Testis (tissue), 3 donors: ENCODE measurements around the gene PLAGL1. TPM values are rescaled to one million over a fixed set of nuclear protein-coding genes. Genes with fewer than 3 reads are reported as not detected.
A peak's percentile ranks its signal among the peaks of the same experiment; 100 is the strongest.

Experiments used
- DNase-seq: peaks from one replicate; pipeline ENCODE4 v3.0.0-alpha.2; 2019
- H3K27ac ChIP-seq, 2 donors: fragments of 200-600 bp; sonication (generic); one replicate each; pipeline ENCODE4 v1.5.1; 2019
- H3K27me3 ChIP-seq: fragments of 200-600 bp; sonication (generic); one replicate; pipeline ENCODE4 v1.5.1; 2019
- H3K36me3 ChIP-seq: fragments of 200-600 bp; sonication (generic); one replicate; pipeline ENCODE4 v1.5.1; 2017; ENCODE audit warnings: low read depth; ENCODE audit errors: missing control alignments
- H3K4me1 ChIP-seq: fragments of 200-600 bp; sonication (generic); one replicate; pipeline ENCODE4 v1.5.1; 2019
- H3K4me3 ChIP-seq, 2 donors: fragments of 200-600 bp; sonication (generic); one replicate each; pipeline ENCODE4 v1.5.1; 2017 to 2019
- H3K9me3 ChIP-seq: fragments of 200-600 bp; sonication (generic); one replicate; pipeline ENCODE4 v1.5.1; 2017
- POLR2A ChIP-seq: fragments of 450-650 bp; IDR thresholded peaks from one replicate; pipeline ENCODE4 v1.6.1; 2017; ENCODE audit warnings: antibody characterized with exemption, mild to moderate bottlenecking, moderate library complexity
- WGBS, 2 donors: methylation state at CpG; one replicate each; pipeline ENCODE4 v1.1.5; 2018; 5-methylcytosine and 5-hydroxymethylcytosine counted together
- intact Hi-C: fragments of 100-400 bp; cut with DNase I; formaldehyde crosslinking; loops from one replicate; pipeline ENCODE4 v1.15.1; 2023; ENCODE audit warnings: low total_unique reads
- polyA plus RNA-seq: library from polyadenylated mRNA; stranded (reverse); fragments of 350-450 nt; fragmentation: Illumina TruSeq; extraction: RNeasy Lipid Tissue Mini Kit (QIAGEN cat#74804); gene quantifications from one replicate; pipeline ENCODE4 v1.2.3, GENCODE V29; 2014; ENCODE audit warnings: low read depth, low replicate concordance; ENCODE audit not compliant: insufficient read depth
- total RNA-seq, 2 donors: library from RNA; depleted of rRNA; stranded (reverse); fragments of >200 nt; gene quantifications; one replicate each; pipeline ENCODE4 v1.2.3, GENCODE V29; 2016
- TF ChIP-seq, protein P1 (sequence below), 3 experiments: fragments of 450-650 bp in 2 of 3; fragments of 200-600 bp in 1 of 3; sonication (generic) in 1 of 3; IDR thresholded peaks; one replicate each; pipeline ENCODE4 v1.5.1; 2016 to 2019; ENCODE audit warnings: antibody characterized with exemption in 3 of 3, mild to moderate bottlenecking in 2 of 3, moderate library complexity in 1 of 3

Gene PLAGL1
- total and polyA plus RNA-seq, 3 donors from 2014 or later: 16.2 to 31.3 (median 17.4) TPM

DNA sequence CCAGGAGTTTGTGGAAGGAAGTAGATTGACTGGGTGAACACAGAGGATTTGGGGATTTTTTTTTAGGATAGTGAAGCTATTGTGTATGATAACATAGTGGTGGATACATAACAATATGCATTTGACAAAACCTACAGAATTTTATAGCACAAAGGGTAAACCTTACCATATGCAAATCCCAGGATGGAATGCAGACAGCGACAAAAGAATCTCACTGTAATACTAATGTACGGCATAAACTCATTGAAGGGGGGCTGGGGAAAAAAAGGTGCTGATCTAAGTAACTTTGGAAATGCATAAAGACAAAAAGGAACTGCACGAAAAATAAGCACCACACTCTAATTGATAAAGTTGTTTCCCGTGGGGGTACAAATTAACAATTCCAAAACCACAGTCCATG lies 15.2 kb upstream of the PLAGL1 start:
- intact Hi-C loops: no loop called here
- no peak overlapping the region for H3K4me3 ChIP-seq
- no peak for DNase-seq
- no peaks in the 10 kb centered on the region for H3K27me3 ChIP-seq
- no peak overlapping the region for H3K27ac ChIP-seq
- no peak for TF ChIP-seq POLR2A
- TF ChIP-seq, protein P1, sequence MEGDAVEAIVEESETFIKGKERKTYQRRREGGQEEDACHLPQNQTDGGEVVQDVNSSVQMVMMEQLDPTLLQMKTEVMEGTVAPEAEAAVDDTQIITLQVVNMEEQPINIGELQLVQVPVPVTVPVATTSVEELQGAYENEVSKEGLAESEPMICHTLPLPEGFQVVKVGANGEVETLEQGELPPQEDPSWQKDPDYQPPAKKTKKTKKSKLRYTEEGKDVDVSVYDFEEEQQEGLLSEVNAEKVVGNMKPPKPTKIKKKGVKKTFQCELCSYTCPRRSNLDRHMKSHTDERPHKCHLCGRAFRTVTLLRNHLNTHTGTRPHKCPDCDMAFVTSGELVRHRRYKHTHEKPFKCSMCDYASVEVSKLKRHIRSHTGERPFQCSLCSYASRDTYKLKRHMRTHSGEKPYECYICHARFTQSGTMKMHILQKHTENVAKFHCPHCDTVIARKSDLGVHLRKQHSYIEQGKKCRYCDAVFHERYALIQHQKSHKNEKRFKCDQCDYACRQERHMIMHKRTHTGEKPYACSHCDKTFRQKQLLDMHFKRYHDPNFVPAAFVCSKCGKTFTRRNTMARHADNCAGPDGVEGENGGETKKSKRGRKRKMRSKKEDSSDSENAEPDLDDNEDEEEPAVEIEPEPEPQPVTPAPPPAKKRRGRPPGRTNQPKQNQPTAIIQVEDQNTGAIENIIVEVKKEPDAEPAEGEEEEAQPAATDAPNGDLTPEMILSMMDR (IDR thresholded peaks at IDR 0.05): no peak
- no peaks in the 10 kb centered on the region for H3K4me1 ChIP-seq
- whole genome bisulfite sequencing, 2 donors: 80 to 92% methylated on average over 4 of the region's 4 CpGs
- no peaks in the 10 kb centered on the region for H3K9me3 ChIP-seq
- no peaks in the 10 kb centered on the region for H3K36me3 ChIP-seq

DNA sequence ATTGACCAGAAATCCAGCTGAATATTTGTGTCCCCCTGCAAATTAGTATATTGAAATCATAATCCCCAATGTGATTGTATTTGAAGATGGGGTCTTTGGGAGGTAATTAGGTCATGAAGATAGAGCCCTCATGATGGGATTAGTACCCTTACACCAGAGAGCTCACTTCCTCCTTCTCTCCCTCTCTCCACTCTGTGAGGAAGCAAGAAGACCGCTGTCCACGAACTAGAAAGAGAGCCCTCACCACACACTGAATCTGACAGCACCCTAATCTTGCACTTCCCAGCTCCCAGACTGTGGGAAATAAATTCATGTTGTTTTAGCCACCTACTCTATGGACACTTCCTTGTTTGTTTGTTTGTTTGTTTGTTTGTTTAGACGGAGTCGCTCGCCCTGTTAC lies 11.9 kb upstream of the PLAGL1 start:
- intact Hi-C loops: no loop called here
- no peaks in the 10 kb centered on the region for H3K36me3 ChIP-seq
- WGBS, 2 donors: 86 to 87% methylated on average over 5 of the region's 5 CpGs
- H3K9me3 ChIP-seq: no peaks in the 10 kb centered on the region
- no peak for TF ChIP-seq POLR2A
- TF ChIP-seq, protein P1 (IDR thresholded peaks at IDR 0.05): no peak
- DNase-seq: no peak
- H3K4me1 ChIP-seq: no peaks in the 10 kb centered on the region
- H3K27me3 ChIP-seq: no peaks in the 10 kb centered on the region
- no peak overlapping the region for H3K27ac ChIP-seq
- no peak overlapping the region for H3K4me3 ChIP-seq

DNA sequence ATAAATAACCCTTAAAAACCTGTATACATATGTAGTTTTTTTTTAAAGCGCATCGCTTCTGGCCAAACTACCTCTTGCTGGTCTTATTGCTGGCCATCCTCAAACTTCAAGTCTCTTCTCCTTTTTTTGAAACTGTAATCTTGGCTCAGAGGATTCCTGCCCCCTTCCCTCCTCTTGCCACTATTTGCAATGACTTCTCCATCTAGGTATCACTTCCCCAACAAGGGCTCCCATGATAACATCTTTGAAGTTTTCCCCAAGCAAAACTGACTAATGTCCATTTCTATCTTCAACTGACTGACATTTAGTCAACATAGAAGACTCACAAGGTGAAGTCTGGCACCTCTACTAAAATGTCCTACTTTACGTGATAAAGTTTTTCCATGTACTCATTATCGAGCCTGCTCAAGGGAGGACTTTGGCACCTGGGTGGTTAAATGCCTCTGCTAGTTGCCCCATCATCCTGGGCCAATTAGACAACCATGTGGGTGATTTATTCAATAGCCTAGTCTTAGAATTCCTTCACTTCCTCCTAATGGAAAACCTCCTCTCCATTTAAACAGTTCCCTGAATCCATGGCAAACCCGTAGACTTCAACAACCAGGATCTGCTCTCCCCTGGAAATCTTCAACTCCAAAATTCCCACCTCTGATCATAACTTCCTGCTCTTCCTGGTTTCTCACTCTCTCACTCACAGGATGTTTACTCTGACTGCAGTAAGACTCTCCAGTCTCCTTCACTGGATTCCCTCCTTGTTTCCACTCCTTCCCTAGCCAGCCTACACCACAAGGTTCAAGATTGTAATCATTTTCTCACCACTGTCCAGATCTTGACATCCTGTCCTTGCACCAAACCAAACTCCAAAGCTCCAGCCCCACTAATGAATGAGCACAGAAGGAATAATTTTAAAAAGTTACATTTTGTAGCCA lies 9.4 kb upstream of the PLAGL1 start:
- 90 to 91% methylated on average over 5 of the region's 5 CpGs for WGBS, 2 donors
- no peak for DNase-seq
- intact Hi-C loops: no loop called here
- TF ChIP-seq, protein P1 (IDR thresholded peaks at IDR 0.05): no peak
- TF ChIP-seq POLR2A: no peak
- H3K27me3 ChIP-seq: no peaks in the 10 kb centered on the region
- no peaks in the 10 kb centered on the region for H3K4me1 ChIP-seq
- no peak overlapping the region for H3K27ac ChIP-seq
- no peaks in the 10 kb centered on the region for H3K9me3 ChIP-seq
- H3K4me3 ChIP-seq: no peak overlapping the region
- H3K36me3 ChIP-seq: no peaks in the 10 kb centered on the region

DNA sequence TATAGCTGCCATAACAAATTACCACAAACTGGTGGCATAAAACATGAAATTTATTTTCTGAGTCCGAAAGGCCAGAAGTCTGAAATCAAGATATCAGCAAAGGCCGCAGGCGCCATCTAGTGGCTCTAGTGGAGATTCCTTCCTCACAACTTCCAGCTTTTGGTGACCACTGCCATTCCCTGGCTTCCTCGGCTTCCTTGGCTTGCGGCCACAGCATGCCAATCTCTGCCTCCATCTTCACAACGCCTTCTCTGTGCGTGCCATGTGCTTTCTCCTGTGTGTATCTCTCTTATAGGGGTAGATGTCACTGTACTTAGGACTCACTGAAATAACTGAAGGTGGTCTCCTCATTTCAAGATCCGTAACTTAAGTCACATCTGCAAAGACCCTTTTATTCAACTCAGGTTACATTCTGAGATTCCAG lies 5.4 kb upstream of the PLAGL1 start:
- Histone ChIP-seq H3K27ac (no peak overlapping the region), H3K4me3 (no peak overlapping the region), H3K27me3 (no peaks in the 10 kb centered on the region), H3K36me3 (no peaks in the 10 kb centered on the region), H3K9me3 (no peaks in the 10 kb centered on the region), H3K4me1 (no peaks in the 10 kb centered on the region)
- WGBS, 2 donors: 27 to 35% methylated on average over 8 of the region's 8 CpGs
- TF ChIP-seq POLR2A: no peak
- TF ChIP-seq, protein P1 (IDR thresholded peaks at IDR 0.05): peak; percentile 76 to 90 (median 79)
- DNase-seq: peak; percentile 87
- intact Hi-C loops: loop anchor here (5.0 kb wide), 1 partner anchor 441 kb away; no protein-coding TSS in a partner anchor
